WTC11 (cell line): ENCODE results near the gene RPRD1A. TPM values are rescaled to one million over a fixed set of nuclear protein-coding genes. Genes with fewer than 3 reads are reported as not detected.
A peak's percentile ranks its signal among the peaks of the same experiment; 100 is the strongest.

Source experiments
- ATAC-seq: fragments of 200-7000 bp; cut with Tn5 transposase; 2 replicates; pipeline ENCODE4 v1.10.0; 2021; ENCODE audit warnings: mild to moderate bottlenecking, moderate library complexity
- CTCF ChIA-PET: fragments of 300-600 bp; sonication (Branson Sonifier 250); formaldehyde crosslinking; loops from one replicate; lab custom pipeline; 2021; ENCODE audit warnings: antibody characterized with exemption; lab: Charles Lee
- POLR2A ChIA-PET: fragments of 350-600 bp; sonication (Branson Sonifier 250); formaldehyde crosslinking; loops from one replicate; lab custom pipeline; 2021; ENCODE audit warnings: antibody characterized with exemption; lab: Charles Lee
- DNase-seq: peaks from one replicate; pipeline ENCODE4 v3.0.0; 2021; ENCODE audit warnings: low spot score
- H3K27ac Mint-ChIP-seq: 2 replicates; pipeline ENCODE4 v1.8.0; 2021; ENCODE audit warnings: mixed read lengths
- H3K27me3 Mint-ChIP-seq: 2 replicates; pipeline ENCODE4 v1.8.0; 2021; ENCODE audit warnings: low read depth, mild to moderate bottlenecking, moderate library complexity, mixed read lengths
- H3K36me3 Mint-ChIP-seq: 2 replicates; pipeline ENCODE4 v1.8.0; 2021; ENCODE audit warnings: mixed read lengths
- H3K4me1 Mint-ChIP-seq: 2 replicates; pipeline ENCODE4 v1.8.0; 2022; ENCODE audit warnings: mixed read lengths
- H3K4me3 Mint-ChIP-seq: 2 replicates; pipeline ENCODE4 v1.8.0; 2021; ENCODE audit warnings: mild to moderate bottlenecking, moderate library complexity, mixed read lengths
- H3K9me3 Mint-ChIP-seq: 2 replicates; pipeline ENCODE4 v1.8.0; 2021; ENCODE audit warnings: mixed read lengths
- EMX1 ChIP-seq: fragments of 250-450 bp; sonication (Bioruptor Pico); IDR thresholded peaks from 2 replicates; pipeline ENCODE4 v1.8.0; 2021; ENCODE audit warnings: mild to moderate bottlenecking
- FOXK1 ChIP-seq: sonication (generic); formaldehyde crosslinking; IDR thresholded peaks from 2 replicates; pipeline ENCODE4 v1.8.0; 2022; ENCODE audit warnings: mild to moderate bottlenecking, moderate library complexity, missing genetic modification reagents
- GABPB1 ChIP-seq: sonication (generic); formaldehyde crosslinking; IDR thresholded peaks from 2 replicates; pipeline ENCODE4 v1.8.1; 2023; ENCODE audit warnings: mild to moderate bottlenecking, missing genetic modification reagents
- IRF2 ChIP-seq: sonication (generic); formaldehyde crosslinking; IDR thresholded peaks from 2 replicates; pipeline ENCODE4 v1.8.0; 2022; ENCODE audit warnings: low read depth, missing genetic modification reagents, borderline replicate concordance
- KAT7 ChIP-seq: sonication (generic); formaldehyde crosslinking; IDR thresholded peaks from 2 replicates; pipeline ENCODE4 v1.8.1; 2023; ENCODE audit warnings: missing genetic modification reagents, mild to moderate bottlenecking, borderline replicate concordance
- MXD4 ChIP-seq: fragments of 250-450 bp; sonication (Bioruptor Pico); IDR thresholded peaks from 2 replicates; pipeline ENCODE4 v1.8.0; 2021; ENCODE audit warnings: mild to moderate bottlenecking, moderate library complexity, borderline replicate concordance
- NR2C2 ChIP-seq: sonication (generic); formaldehyde crosslinking; IDR thresholded peaks from 2 replicates; pipeline ENCODE4 v1.8.0; 2022; ENCODE audit warnings: mild to moderate bottlenecking, missing genetic modification reagents
- PRRX2 ChIP-seq: fragments of 250-450 bp; sonication (Bioruptor Pico); IDR thresholded peaks from 2 replicates; pipeline ENCODE4 v1.8.0; 2021; ENCODE audit warnings: mild to moderate bottlenecking
- SMAD3 ChIP-seq: sonication (generic); formaldehyde crosslinking; IDR thresholded peaks from 2 replicates; pipeline ENCODE4 v1.8.0; 2022; ENCODE audit warnings: missing genetic modification reagents, mild to moderate bottlenecking, borderline replicate concordance
- ZNF138 ChIP-seq: sonication (generic); formaldehyde crosslinking; conservative IDR thresholded peaks from 2 replicates; pipeline ENCODE4 v1.8.1; 2022; ENCODE audit warnings: mild to moderate bottlenecking, moderate library complexity, missing genetic modification reagents
- total RNA-seq: library from RNA; stranded (reverse); gene quantifications from 3 replicates; pipeline ENCODE4 v1.2.3, GENCODE V29; 2021
- TF ChIP-seq, protein P1 (sequence below): sonication (generic); formaldehyde crosslinking; IDR thresholded peaks from 2 replicates; pipeline ENCODE4 v1.8.0; 2023; ENCODE audit warnings: mild to moderate bottlenecking, missing genetic modification reagents
- TF ChIP-seq, protein P2 (sequence below): sonication (generic); formaldehyde crosslinking; IDR thresholded peaks from 2 replicates; pipeline ENCODE4 v1.8.0; 2022; ENCODE audit warnings: mild to moderate bottlenecking, missing genetic modification reagents
- TF ChIP-seq, protein P3 (sequence below): sonication (generic); formaldehyde crosslinking; IDR thresholded peaks from 2 replicates; pipeline ENCODE4 v1.8.0; 2022; ENCODE audit warnings: missing genetic modification reagents
- TF ChIP-seq, protein P4 (sequence below): sonication (generic); formaldehyde crosslinking; conservative IDR thresholded peaks from 2 replicates; pipeline ENCODE4 v1.8.1; 2023; ENCODE audit warnings: mild to moderate bottlenecking, low read depth, missing genetic modification reagents, moderate library complexity
- TF ChIP-seq, protein P5 (sequence below): fragments of 250-450 bp; sonication (Bioruptor Pico); IDR thresholded peaks from 2 replicates; pipeline ENCODE4 v1.9.0; 2021; ENCODE audit warnings: moderate library complexity, mild to moderate bottlenecking, inconsistent platforms, borderline replicate concordance
- TF ChIP-seq, protein P6 (sequence below): sonication (generic); formaldehyde crosslinking; IDR thresholded peaks from 2 replicates; pipeline ENCODE4 v1.8.0; 2023; ENCODE audit warnings: missing genetic modification reagents
- TF ChIP-seq, protein P7 (sequence below): fragments of 250-450 bp; sonication (Bioruptor Pico); IDR thresholded peaks from 2 replicates; pipeline ENCODE4 v1.9.0; 2021; ENCODE audit warnings: mild to moderate bottlenecking
- TF ChIP-seq, protein P8 (sequence below): fragments of 250-450 bp; sonication (Bioruptor Pico); IDR thresholded peaks from 2 replicates; pipeline ENCODE4 v1.8.0; 2021; ENCODE audit warnings: mild to moderate bottlenecking

RPRD1A gene
- total RNA-seq, 1 experiment from 2014 or later = 115 TPM

DNA sequence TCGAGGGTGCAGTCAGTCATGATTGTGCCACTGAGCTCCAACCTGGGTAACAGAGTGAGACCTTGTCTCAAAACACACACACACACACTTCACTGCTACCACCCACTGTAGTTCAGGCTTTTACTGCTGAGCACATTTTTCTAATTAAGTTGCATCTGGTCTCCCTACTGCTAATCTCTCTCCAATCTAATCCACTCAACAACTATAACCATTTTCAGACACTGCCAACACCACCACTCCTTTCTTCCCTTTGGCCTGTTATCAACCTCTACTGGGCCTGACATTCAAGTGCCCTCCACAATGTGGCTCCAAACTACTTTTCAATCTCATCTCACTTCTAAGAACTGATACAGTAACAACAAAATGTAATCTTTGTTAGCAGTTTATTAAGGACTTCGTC lies 50.1 kb downstream of the RPRD1A start:
- no peaks in the 10 kb centered on the region for H3K27me3 Mint-ChIP-seq

DNA sequence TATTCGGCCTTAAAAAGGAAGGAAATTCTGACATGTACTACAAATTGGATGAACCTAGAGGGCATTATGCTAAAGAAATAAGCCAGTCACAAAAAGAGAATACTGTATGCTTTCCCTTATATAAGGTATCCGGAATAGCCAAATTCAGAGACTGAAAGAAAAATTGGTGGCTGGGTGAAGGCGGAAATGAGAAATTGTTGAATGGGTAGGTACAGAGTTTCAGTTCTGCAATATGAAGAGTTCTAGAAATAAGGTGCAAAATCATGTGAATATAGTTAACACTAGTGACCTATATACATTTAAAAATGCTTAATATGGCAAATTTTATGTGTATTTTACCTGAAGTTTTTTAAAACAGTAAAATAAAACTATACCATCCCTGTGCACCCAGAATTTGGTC lies 51.7 kb downstream of the RPRD1A start:
- DNase-seq (no peak), ATAC-seq (no peak)
- Mint-ChIP-seq H3K9me3 (no peaks in the 10 kb centered on the region), H3K4me3 (no peak overlapping the region), H3K36me3 (no peaks in the 10 kb centered on the region), H3K27me3 (no peaks in the 10 kb centered on the region), H3K27ac (no peak overlapping the region), H3K4me1 (peaks cover 7% of the 10 kb centered on the region)
- ChIA-PET CTCF (interaction anchor here (1.3 kb wide), 1 partner anchor 259 kb away, joined by 6 read pairs; no protein-coding TSS in a partner anchor), POLR2A (no interaction called here)
- TF ChIP-seq IRF2 (CRISPR knock-in tag) = no peak
- TF ChIP-seq EMX1 (CRISPR knock-in tag) = no peak
- TF ChIP-seq, protein P1, sequence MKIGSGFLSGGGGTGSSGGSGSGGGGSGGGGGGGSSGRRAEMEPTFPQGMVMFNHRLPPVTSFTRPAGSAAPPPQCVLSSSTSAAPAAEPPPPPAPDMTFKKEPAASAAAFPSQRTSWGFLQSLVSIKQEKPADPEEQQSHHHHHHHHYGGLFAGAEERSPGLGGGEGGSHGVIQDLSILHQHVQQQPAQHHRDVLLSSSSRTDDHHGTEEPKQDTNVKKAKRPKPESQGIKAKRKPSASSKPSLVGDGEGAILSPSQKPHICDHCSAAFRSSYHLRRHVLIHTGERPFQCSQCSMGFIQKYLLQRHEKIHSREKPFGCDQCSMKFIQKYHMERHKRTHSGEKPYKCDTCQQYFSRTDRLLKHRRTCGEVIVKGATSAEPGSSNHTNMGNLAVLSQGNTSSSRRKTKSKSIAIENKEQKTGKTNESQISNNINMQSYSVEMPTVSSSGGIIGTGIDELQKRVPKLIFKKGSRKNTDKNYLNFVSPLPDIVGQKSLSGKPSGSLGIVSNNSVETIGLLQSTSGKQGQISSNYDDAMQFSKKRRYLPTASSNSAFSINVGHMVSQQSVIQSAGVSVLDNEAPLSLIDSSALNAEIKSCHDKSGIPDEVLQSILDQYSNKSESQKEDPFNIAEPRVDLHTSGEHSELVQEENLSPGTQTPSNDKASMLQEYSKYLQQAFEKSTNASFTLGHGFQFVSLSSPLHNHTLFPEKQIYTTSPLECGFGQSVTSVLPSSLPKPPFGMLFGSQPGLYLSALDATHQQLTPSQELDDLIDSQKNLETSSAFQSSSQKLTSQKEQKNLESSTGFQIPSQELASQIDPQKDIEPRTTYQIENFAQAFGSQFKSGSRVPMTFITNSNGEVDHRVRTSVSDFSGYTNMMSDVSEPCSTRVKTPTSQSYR (CRISPR knock-in tag) = no peak
- TF ChIP-seq, protein P2, sequence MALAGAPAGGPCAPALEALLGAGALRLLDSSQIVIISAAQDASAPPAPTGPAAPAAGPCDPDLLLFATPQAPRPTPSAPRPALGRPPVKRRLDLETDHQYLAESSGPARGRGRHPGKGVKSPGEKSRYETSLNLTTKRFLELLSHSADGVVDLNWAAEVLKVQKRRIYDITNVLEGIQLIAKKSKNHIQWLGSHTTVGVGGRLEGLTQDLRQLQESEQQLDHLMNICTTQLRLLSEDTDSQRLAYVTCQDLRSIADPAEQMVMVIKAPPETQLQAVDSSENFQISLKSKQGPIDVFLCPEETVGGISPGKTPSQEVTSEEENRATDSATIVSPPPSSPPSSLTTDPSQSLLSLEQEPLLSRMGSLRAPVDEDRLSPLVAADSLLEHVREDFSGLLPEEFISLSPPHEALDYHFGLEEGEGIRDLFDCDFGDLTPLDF (CRISPR knock-in tag) = no peak
- no peak for TF ChIP-seq MXD4 (CRISPR knock-in tag)
- TF ChIP-seq FOXK1 (CRISPR knock-in tag) = no peak
- no peak for TF ChIP-seq NR2C2
- no peak for TF ChIP-seq PRRX2 (CRISPR knock-in tag)
- TF ChIP-seq, protein P3, sequence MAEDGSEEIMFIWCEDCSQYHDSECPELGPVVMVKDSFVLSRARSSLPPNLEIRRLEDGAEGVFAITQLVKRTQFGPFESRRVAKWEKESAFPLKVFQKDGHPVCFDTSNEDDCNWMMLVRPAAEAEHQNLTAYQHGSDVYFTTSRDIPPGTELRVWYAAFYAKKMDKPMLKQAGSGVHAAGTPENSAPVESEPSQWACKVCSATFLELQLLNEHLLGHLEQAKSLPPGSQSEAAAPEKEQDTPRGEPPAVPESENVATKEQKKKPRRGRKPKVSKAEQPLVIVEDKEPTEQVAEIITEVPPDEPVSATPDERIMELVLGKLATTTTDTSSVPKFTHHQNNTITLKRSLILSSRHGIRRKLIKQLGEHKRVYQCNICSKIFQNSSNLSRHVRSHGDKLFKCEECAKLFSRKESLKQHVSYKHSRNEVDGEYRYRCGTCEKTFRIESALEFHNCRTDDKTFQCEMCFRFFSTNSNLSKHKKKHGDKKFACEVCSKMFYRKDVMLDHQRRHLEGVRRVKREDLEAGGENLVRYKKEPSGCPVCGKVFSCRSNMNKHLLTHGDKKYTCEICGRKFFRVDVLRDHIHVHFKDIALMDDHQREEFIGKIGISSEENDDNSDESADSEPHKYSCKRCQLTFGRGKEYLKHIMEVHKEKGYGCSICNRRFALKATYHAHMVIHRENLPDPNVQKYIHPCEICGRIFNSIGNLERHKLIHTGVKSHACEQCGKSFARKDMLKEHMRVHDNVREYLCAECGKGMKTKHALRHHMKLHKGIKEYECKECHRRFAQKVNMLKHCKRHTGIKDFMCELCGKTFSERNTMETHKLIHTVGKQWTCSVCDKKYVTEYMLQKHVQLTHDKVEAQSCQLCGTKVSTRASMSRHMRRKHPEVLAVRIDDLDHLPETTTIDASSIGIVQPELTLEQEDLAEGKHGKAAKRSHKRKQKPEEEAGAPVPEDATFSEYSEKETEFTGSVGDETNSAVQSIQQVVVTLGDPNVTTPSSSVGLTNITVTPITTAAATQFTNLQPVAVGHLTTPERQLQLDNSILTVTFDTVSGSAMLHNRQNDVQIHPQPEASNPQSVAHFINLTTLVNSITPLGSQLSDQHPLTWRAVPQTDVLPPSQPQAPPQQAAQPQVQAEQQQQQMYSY (CRISPR knock-in tag) = no peak
- no peak for TF ChIP-seq GABPB1 (CRISPR knock-in tag)
- no peak for TF ChIP-seq KAT7
- TF ChIP-seq, protein P4, sequence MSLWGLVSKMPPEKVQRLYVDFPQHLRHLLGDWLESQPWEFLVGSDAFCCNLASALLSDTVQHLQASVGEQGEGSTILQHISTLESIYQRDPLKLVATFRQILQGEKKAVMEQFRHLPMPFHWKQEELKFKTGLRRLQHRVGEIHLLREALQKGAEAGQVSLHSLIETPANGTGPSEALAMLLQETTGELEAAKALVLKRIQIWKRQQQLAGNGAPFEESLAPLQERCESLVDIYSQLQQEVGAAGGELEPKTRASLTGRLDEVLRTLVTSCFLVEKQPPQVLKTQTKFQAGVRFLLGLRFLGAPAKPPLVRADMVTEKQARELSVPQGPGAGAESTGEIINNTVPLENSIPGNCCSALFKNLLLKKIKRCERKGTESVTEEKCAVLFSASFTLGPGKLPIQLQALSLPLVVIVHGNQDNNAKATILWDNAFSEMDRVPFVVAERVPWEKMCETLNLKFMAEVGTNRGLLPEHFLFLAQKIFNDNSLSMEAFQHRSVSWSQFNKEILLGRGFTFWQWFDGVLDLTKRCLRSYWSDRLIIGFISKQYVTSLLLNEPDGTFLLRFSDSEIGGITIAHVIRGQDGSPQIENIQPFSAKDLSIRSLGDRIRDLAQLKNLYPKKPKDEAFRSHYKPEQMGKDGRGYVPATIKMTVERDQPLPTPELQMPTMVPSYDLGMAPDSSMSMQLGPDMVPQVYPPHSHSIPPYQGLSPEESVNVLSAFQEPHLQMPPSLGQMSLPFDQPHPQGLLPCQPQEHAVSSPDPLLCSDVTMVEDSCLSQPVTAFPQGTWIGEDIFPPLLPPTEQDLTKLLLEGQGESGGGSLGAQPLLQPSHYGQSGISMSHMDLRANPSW (CRISPR knock-in tag) = no peak
- no peak for TF ChIP-seq SMAD3
- TF ChIP-seq, protein P5, sequence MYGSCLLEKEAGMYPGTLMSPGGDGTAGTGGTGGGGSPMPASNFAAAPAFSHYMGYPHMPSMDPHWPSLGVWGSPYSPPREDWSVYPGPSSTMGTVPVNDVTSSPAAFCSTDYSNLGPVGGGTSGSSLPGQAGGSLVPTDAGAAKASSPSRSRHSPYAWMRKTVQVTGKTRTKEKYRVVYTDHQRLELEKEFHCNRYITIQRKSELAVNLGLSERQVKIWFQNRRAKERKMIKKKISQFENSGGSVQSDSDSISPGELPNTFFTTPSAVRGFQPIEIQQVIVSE (CRISPR knock-in tag) = no peak
- TF ChIP-seq, protein P6, sequence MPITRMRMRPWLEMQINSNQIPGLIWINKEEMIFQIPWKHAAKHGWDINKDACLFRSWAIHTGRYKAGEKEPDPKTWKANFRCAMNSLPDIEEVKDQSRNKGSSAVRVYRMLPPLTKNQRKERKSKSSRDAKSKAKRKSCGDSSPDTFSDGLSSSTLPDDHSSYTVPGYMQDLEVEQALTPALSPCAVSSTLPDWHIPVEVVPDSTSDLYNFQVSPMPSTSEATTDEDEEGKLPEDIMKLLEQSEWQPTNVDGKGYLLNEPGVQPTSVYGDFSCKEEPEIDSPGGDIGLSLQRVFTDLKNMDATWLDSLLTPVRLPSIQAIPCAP (CRISPR knock-in tag) = no peak
- TF ChIP-seq, protein P7, sequence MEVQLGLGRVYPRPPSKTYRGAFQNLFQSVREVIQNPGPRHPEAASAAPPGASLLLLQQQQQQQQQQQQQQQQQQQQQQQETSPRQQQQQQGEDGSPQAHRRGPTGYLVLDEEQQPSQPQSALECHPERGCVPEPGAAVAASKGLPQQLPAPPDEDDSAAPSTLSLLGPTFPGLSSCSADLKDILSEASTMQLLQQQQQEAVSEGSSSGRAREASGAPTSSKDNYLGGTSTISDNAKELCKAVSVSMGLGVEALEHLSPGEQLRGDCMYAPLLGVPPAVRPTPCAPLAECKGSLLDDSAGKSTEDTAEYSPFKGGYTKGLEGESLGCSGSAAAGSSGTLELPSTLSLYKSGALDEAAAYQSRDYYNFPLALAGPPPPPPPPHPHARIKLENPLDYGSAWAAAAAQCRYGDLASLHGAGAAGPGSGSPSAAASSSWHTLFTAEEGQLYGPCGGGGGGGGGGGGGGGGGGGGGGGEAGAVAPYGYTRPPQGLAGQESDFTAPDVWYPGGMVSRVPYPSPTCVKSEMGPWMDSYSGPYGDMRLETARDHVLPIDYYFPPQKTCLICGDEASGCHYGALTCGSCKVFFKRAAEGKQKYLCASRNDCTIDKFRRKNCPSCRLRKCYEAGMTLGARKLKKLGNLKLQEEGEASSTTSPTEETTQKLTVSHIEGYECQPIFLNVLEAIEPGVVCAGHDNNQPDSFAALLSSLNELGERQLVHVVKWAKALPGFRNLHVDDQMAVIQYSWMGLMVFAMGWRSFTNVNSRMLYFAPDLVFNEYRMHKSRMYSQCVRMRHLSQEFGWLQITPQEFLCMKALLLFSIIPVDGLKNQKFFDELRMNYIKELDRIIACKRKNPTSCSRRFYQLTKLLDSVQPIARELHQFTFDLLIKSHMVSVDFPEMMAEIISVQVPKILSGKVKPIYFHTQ (CRISPR knock-in tag) = no peak

More for the DNA sequence above, 50.1 kb downstream of the RPRD1A start:
- no peak for TF ChIP-seq ZNF138
- TF ChIP-seq, protein P8, sequence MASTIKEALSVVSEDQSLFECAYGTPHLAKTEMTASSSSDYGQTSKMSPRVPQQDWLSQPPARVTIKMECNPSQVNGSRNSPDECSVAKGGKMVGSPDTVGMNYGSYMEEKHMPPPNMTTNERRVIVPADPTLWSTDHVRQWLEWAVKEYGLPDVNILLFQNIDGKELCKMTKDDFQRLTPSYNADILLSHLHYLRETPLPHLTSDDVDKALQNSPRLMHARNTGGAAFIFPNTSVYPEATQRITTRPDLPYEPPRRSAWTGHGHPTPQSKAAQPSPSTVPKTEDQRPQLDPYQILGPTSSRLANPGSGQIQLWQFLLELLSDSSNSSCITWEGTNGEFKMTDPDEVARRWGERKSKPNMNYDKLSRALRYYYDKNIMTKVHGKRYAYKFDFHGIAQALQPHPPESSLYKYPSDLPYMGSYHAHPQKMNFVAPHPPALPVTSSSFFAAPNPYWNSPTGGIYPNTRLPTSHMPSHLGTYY (CRISPR knock-in tag) = 0 out of 2 replicates have a peak, but pooled peaks have one; percentile 53
- DNase-seq (no peak), ATAC-seq (peak; percentile 12)
- H3K9me3 Mint-ChIP-seq = no peaks in the 10 kb centered on the region
- ChIA-PET CTCF (interaction anchor here (0.6 to 2.7 kb wide), 21 partner anchors 10 to 285 kb away, joined by 3 to 12 read pairs (median 5); partner anchors contain the start of genes ELP2 and SLC39A6), POLR2A (interaction anchor here (1.0 kb wide), 1 partner anchor 112 kb away, joined by 3 read pairs; the partner anchor contains the start of gene SLC39A6)
- no peak overlapping the region for H3K4me3 Mint-ChIP-seq
- H3K36me3 Mint-ChIP-seq = no peaks in the 10 kb centered on the region
- peak overlapping the region; percentile 93 for H3K27ac Mint-ChIP-seq
- H3K4me1 Mint-ChIP-seq = peaks cover 7% of the 10 kb centered on the region
